ENCODE data around the gene GPX2.

DNA sequence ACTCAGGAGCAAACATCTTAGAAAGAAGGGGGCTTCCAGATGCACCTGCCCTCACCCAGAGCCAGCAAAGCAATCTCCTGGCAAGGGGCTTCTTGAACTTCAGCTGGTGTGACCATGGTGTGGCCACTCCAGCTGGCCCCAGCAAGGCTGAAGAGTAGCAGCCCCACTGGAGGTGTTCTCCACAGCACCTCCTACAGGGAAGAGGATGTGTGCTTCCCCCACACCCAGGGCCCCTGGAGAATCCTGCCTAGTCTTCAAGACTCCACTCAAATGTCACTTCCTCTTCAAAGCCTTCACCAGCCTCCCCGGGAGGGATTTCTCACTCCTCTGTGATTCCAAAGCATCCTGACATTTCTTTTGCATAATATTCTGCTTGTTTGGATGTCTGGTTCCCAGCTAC lies 21.1 kb upstream of the GPX2 start:
- TF ChIP-seq, protein P1, sequence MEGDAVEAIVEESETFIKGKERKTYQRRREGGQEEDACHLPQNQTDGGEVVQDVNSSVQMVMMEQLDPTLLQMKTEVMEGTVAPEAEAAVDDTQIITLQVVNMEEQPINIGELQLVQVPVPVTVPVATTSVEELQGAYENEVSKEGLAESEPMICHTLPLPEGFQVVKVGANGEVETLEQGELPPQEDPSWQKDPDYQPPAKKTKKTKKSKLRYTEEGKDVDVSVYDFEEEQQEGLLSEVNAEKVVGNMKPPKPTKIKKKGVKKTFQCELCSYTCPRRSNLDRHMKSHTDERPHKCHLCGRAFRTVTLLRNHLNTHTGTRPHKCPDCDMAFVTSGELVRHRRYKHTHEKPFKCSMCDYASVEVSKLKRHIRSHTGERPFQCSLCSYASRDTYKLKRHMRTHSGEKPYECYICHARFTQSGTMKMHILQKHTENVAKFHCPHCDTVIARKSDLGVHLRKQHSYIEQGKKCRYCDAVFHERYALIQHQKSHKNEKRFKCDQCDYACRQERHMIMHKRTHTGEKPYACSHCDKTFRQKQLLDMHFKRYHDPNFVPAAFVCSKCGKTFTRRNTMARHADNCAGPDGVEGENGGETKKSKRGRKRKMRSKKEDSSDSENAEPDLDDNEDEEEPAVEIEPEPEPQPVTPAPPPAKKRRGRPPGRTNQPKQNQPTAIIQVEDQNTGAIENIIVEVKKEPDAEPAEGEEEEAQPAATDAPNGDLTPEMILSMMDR (conservative IDR thresholded peaks at IDR 0.05; ENCODE audit: low read length) = 0 out of 2 replicates have a peak, but pooled peaks have one; percentile 31
- TF ChIP-seq EZH2phosphoT487 (IDR thresholded peaks at IDR 0.05; ENCODE audit: borderline replicate concordance, low read depth, low read length) = no peak
